Measurements from ENCODE around the gene ZFC3H1.
"Not testable (repeated sequence)": the region's sequence is repeated elsewhere in the genome, so short reads cannot be mapped to it uniquely, and the experiment has no call there.

Gene ZFC3H1

GRCh38 chr12:71663561-71664410 is at the start of gene ZFC3H1, which contains the start of gene THAP2:
ZFC3H1 (minus strand) TSS chr12:71663848; CDS start chr12:71663610, 238 bp downstream.
THAP2 (plus strand) TSS chr12:71664301; CDS start chr12:71664510, 209 bp downstream.
- peak; percentile 99 for FAIRE-seq
- peak; percentile 89 for TF ChIP-seq POLR2A (IDR thresholded peaks at IDR 0.05; ENCODE audit: low read depth, low read length)

GRCh38 chr12:71710276-71711125 is 46.9 kb upstream of the ZFC3H1 start:
- TF ChIP-seq POLR2A (IDR thresholded peaks at IDR 0.05; ENCODE audit: low read depth, low read length) = no peak
- FAIRE-seq (peak; percentile 100), DNase-seq (ENCODE audit: insufficient read length, low spot score) (peak; percentile 47)

More at GRCh38 chr12:71663561-71664410, at the start of gene ZFC3H1, which contains the start of gene THAP2:
- DNase-seq (ENCODE audit: insufficient read length, low spot score) = peak; percentile 66

GRCh38 chr12:71708658-71709057 is 45.0 kb upstream of the ZFC3H1 start:
- no peak for TF ChIP-seq POLR2A (IDR thresholded peaks at IDR 0.05; ENCODE audit: low read depth, low read length)
- FAIRE-seq (no peak), DNase-seq (ENCODE audit: insufficient read length, low spot score) (no peak)

GRCh38 chr12:71704920-71705319 is 41.3 kb upstream of the ZFC3H1 start:
- FAIRE-seq (no peak), DNase-seq (ENCODE audit: insufficient read length, low spot score) (no peak)
- TF ChIP-seq POLR2A (IDR thresholded peaks at IDR 0.05; ENCODE audit: low read depth, low read length) = no peak

- FAIRE-seq (no peak), DNase-seq (ENCODE audit: insufficient read length, low spot score) (no peak)
- TF ChIP-seq POLR2A (IDR thresholded peaks at IDR 0.05; ENCODE audit: low read depth, low read length) = no peak
Measured at GRCh38 chr12:71703206-71703605, 39.6 kb upstream of the ZFC3H1 start.

GRCh38 chr12:71702590-71702989 is 38.9 kb upstream of the ZFC3H1 start:
- DNase-seq (ENCODE audit: insufficient read length, low spot score) (no peak), FAIRE-seq (no peak)
- TF ChIP-seq POLR2A (IDR thresholded peaks at IDR 0.05; ENCODE audit: low read depth, low read length) = no peak

GRCh38 chr12:71702181-71702580 is 38.5 kb upstream of the ZFC3H1 start:
- FAIRE-seq = not testable (repeated sequence)

GRCh38 chr12:71695782-71696181 is 32.1 kb upstream of the ZFC3H1 start:
- no peak for FAIRE-seq
- no peak for DNase-seq (ENCODE audit: insufficient read length, low spot score)
- no peak for TF ChIP-seq POLR2A (IDR thresholded peaks at IDR 0.05; ENCODE audit: low read depth, low read length)

More at GRCh38 chr12:71702181-71702580, 38.5 kb upstream of the ZFC3H1 start:
- not testable (repeated sequence) for DNase-seq (ENCODE audit: insufficient read length, low spot score)

GRCh38 chr12:71694099-71694820 is 30.6 kb upstream of the ZFC3H1 start:
- DNase-seq (ENCODE audit: insufficient read length, low spot score) (no peak), FAIRE-seq (no peak)
- TF ChIP-seq POLR2A (IDR thresholded peaks at IDR 0.05; ENCODE audit: low read depth, low read length) = no peak

GRCh38 chr12:71693651-71694050 is 30.0 kb upstream of the ZFC3H1 start:
- DNase-seq (ENCODE audit: insufficient read length, low spot score); FAIRE-seq: not testable (repeated sequence)

- DNase-seq (ENCODE audit: insufficient read length, low spot score) = no peak
- FAIRE-seq = no peak
- no peak for TF ChIP-seq POLR2A (IDR thresholded peaks at IDR 0.05; ENCODE audit: low read depth, low read length)
Measured at GRCh38 chr12:71693126-71693525, 29.5 kb upstream of the ZFC3H1 start.

GRCh38 chr12:71691504-71692129 is 28.0 kb upstream of the ZFC3H1 start:
- FAIRE-seq (no peak), DNase-seq (ENCODE audit: insufficient read length, low spot score) (no peak)
- TF ChIP-seq POLR2A (IDR thresholded peaks at IDR 0.05; ENCODE audit: low read depth, low read length) = no peak

GRCh38 chr12:71688961-71689570 is 25.4 kb upstream of the ZFC3H1 start:
- no peak for TF ChIP-seq POLR2A (IDR thresholded peaks at IDR 0.05; ENCODE audit: low read depth, low read length)
- FAIRE-seq (peak; percentile 43), DNase-seq (ENCODE audit: insufficient read length, low spot score) (no peak)

- not testable (repeated sequence) for DNase-seq (ENCODE audit: insufficient read length, low spot score); FAIRE-seq
Measured at GRCh38 chr12:71687172-71687571, 23.5 kb upstream of the ZFC3H1 start.

All from H54 (cell line).